Measurements from ENCODE around the gene HEXA.

Gene HEXA

DNA sequence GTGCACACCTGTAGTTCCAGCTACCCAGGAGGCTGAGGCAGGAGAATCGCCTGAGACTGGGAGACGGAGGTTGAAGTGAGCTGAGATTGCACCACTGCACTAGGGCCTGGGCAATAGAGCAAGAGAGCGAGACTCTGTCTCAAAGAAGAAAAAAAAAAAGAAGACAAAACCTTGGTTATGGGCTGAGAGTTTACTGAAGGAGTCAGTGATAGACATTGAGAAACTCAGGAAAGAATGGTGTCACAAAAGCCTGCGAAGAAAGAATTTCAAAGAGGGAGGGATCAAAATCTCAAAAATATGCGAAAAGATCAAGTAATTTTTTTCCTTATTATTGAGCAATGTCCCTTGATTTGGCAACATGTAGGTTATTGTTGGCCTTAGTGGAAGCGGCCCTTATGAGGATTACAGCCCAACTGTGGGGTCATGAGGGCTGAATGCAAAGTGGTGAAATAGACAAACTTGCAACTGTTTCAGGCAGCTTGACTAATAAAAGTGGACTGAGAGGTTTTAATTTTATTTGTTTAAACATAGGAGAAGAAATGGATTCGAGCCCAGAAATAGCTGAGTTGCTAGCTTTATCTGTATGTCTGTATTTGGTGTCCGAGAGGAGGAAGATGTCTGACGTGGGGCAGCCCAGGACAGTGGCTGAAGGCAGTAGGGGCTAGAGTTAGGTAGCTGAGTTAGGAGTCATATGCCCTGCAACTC, 37.0 kb downstream of the HEXA start:
- DNase-seq: no peak
- intact Hi-C loops (cut with DNase I): no loop called here

- DNase-seq: no peak
- intact Hi-C loops (cut with DNase I): no loop called here
Measured at GRCh38 chr15:72338148-72338547, 37.7 kb downstream of the HEXA start.

- intact Hi-C loops (cut with DNase I): no loop called here
- DNase-seq: no peak
Measured at GRCh38 chr15:72334842-72335241, 41.0 kb downstream of the HEXA start.

DNA sequence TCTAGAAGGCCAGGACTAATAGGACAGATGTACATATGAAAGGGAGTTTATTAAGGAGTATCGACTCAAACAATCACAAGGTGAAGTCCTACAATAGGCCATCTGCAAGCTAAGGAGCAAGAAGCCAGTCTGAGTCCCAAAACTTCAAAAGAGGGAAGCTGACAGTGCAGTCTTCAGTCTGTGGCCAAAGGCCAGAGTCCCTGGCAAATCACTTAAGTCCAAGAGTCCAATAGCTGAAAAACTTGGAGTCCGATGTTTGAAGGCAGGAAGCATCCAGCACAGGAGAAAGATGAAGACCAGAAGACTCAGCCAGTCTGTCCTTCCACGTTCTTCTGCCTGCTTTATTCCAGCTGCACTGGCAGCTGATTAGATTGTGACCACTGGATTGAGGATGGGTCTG, 44.8 kb downstream of the HEXA start:
- DNase-seq: no peak
- intact Hi-C loops (cut with DNase I): no loop called here

GRCh38 chr15:72323752-72324151, 52.1 kb downstream of the HEXA start:
- no peak for DNase-seq
- intact Hi-C loops (cut with DNase I): no loop called here

- intact Hi-C loops (cut with DNase I): loop anchor here (10.0 kb wide), 1 partner anchor 55 kb away; the partner anchor contains the start of gene HEXA
Measured at GRCh38 chr15:72319985-72320671, 55.7 kb downstream of the HEXA start, which contains the start of gene CELF6. Gene CELF6 (minus strand): TSS chr15:72320157. CDS start chr15:72319874, 283 bp downstream.

GRCh38 chr15:72319360-72319984, 56.3 kb downstream of the HEXA start:
- intact Hi-C loops (cut with DNase I): loop anchor here (10.0 kb wide), 1 partner anchor 55 kb away; the partner anchor contains the start of gene HEXA
- peak in 41 of 42 donors; percentile 5 to 84 (median 54) for DNase-seq

More at GRCh38 chr15:72319985-72320671, 55.7 kb downstream of the HEXA start, which contains the start of gene CELF6:
- DNase-seq: peak; percentile 51 to 91 (median 75)

DNA sequence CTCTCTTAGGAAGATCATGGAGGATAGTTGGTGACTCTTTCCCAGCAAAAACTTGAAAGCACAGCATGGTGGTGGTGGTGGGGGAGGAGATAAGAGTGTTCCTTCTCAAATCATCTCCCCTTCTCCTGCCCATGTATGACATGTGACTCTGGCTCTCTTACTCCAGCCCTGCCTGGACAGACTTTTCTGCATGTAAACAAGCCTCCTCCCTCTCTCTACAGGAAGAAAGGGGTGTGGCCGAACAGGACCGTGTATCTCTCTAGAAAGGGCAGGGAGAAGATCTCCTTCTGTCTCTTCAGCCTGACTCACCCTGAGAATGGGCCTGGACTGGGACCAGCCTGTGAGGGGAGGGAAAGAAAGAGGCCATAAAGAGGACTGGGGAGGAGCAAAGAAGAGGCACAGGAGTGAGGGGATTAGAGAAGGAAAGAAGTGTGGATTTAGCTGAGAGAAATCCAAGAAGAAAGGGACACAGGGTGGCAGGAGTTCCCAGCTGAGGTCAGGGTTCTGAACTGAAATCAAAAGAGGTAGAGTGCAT, 57.3 kb downstream of the HEXA start:
- intact Hi-C loops (cut with DNase I): loop anchor here (10.0 kb wide), 1 partner anchor 56 kb away; the partner anchor contains the start of gene HEXA
- no peak for DNase-seq

DNA sequence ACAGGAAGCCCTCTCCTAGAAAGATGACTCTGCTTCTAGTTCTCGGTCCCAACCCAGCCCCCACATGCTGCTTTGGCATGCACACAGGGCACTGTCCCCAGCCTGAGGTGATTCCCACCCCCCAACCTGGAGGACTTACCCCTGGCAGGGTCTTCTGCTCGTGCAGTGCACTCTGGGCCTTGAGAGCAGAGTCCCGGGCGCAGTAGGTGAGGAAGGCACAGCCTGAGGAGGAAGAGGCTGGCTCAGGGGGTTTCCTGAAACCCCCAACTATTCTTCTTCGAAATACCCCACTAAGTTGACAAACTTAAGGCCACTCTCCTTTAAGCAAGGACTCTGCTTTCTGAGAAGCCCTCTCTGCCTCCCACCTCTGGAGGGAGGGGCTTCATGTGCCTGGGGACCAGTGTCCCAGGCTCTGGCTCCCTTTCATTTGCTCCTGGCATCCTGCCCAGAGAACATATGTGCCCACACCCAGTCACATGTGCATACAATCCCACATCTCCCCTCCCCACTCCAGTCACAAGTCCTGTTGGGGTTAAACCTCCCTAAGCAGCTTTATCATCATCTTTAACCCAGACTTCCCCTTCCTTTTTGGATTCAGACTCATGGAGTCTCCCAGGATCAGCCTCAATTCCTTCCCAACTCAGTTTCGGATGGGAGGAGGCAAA, 60.0 kb downstream of the HEXA start:
- intact Hi-C loops (cut with DNase I): loop anchor here (10.0 kb wide), 1 partner anchor 59 kb away; the partner anchor contains the start of gene HEXA

GRCh38 chr15:72313881-72314280, 61.9 kb downstream of the HEXA start:
- intact Hi-C loops (cut with DNase I): loop anchor here (10.0 kb wide), 1 partner anchor 61 kb away; the partner anchor contains the start of gene HEXA
- DNase-seq: peak in 1 of 42 donors; percentile 20

More for the DNA sequence above, 60.0 kb downstream of the HEXA start:
- DNase-seq: peak in 1 of 42 donors; percentile 28

DNA sequence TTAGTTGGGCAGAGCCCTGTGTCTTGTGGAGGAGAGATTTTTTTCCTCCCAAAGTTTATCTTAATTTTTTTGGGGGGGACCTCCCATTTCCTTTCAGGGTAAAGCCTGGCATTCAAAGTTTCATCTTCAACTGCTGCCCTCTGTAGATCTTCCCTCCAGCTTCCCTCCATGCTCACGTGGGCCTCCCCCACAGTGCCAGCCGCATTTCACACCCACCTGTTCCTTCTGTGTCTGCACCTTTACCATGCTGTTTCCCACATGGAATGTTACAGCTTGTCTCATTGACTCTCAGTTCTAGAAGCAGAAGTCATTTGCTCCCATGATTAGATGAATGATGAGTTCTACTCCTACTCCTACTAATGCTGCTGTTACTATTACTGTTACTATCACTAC, 62.4 kb downstream of the HEXA start:
- intact Hi-C loops (cut with DNase I): loop anchor here (10.0 kb wide), 1 partner anchor 61 kb away; the partner anchor contains the start of gene HEXA

DNA sequence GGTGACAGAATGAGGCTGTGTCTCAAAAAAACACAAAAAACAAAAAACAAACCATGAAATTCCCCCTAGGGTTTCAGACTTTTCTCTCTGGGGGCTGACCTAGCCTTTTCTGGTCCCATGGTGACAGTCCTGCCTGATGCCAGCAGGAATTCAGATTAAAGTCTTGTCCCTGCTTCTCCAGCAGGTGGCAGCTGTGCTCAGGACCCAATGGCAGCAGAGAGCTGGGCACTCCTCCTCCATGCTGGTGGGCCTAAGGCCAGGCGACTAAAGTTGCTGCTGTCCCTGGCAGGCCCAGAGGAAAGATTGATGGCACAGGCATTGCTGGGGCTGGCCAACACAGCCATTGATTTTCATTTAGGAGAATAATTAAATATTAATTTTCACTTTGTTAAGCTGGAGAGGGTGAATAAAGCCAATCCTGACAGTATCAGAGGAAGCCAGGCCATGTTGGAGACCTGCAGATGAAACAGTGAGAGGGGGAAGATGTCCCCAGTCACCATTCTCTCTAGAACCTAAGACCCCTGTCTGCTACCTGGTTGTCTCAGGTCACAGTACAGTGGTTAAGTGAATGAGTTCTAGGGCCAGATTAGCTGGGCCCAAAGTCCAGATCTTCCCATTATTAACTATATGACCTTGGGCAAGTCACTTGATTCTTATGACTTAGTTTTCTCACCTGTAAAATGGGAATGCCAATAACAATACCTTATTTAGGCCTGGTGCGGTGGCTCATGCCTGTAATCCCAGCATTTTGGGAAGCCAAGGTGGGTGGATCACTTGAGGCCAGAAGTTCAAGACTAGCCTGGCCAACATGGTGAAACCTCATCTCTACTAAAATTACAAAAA, 63.0 kb downstream of the HEXA start:
- peak; percentile 35 to 81 (median 62) for DNase-seq
- intact Hi-C loops (cut with DNase I): loop anchor here (10.0 kb wide), 1 partner anchor 62 kb away; the partner anchor contains the start of gene HEXA

More for the DNA sequence above, 62.4 kb downstream of the HEXA start:
- DNase-seq: peak; percentile 49 to 92 (median 78)

- intact Hi-C loops (cut with DNase I): no loop called here
- peak; percentile 20 to 83 (median 58) for DNase-seq
Measured at GRCh38 chr15:72307026-72307425, 68.8 kb downstream of the HEXA start.

DNA sequence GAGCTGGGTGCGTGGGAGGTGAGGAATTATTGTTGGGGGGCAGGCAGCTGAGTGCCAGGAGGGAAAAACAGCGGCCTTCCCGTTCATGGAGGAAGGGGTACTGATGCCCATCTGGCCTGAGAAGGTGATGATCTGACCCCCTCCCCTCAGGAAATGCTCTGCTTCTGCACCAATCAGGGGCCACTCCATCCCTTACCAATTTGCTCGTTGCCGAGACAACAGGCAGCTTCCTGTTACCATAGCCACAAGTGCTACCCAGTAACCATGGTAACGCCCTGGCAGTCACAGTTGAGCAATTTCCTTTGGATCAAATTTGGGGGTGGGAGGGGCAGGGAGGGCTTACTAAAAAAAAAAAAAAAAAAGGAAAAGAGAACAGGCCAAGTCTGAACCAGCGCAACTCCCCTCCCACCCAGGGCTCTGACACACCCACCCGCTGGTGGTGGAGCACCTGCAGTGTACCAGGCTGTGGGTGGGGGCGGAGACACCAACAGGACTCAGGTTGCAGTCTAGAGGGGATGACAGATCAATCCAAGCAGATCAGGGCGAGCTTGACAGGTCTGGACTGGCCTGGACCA, 69.5 kb downstream of the HEXA start:
- intact Hi-C loops (cut with DNase I): no loop called here
- DNase-seq: peak; percentile 46 to 96 (median 77)

GRCh38 chr15:72304596-72304995, 71.2 kb downstream of the HEXA start:
- no peak for DNase-seq
- intact Hi-C loops (cut with DNase I): no loop called here

DNA sequence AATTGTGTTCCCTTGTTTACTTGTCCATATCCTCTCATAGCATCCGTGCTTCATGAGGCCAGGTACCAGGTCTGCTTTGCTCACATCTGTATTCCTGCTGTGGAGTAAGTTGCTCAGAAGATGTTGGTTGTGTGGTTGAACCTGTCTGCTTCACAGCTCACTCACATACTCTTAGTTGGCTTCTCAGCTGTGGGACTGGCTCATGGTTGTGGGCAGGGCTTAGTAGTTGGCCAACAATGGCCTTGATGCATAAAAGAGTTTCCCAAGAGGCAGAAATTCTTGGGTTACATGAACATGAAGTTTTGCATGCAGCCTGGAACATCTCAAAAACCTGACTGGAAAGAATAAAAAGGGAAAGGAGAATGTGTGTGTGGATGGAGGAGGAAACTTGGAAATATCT, 72.9 kb downstream of the HEXA start:
- no peak for DNase-seq
- intact Hi-C loops (cut with DNase I): no loop called here
